IMR-90 (cell line): Measurements from ENCODE around the gene PLPP1. TPM values are rescaled to one million over a fixed set of nuclear protein-coding genes. Genes with fewer than 3 reads are reported as not detected.

Experiments used
- ATAC-seq: fragments of 200-7000 bp; cut with Tn5 transposase; 2 replicates; pipeline ENCODE4 v1.9.1; 2020; ENCODE audit warnings: low read depth, mild to moderate bottlenecking, moderate library complexity
- BruUV-seq: library from RNA; stranded (reverse); fragments of 400-500 nt; replicated peaks from 2 replicates; lab custom pipeline; 2021; lab: Mats Ljungman, UMichigan
- CTCF ChIA-PET: fragments of 300-600 bp; formaldehyde crosslinking; extraction: SDS; loops from one replicate; lab custom pipeline; 2021; ENCODE audit warnings: antibody characterized with exemption; lab: Yijun Ruan, JAX
- POLR2A ChIA-PET: fragments of 300-600 bp; sonication (Branson Sonifier 250); formaldehyde crosslinking; loops from one replicate; lab custom pipeline; 2022; ENCODE audit warnings: antibody characterized with exemption; ENCODE audit not compliant: unreplicated experiment; lab: Charles Lee
- DNase-seq: peaks from one replicate; pipeline ENCODE4 v3.0.0; 2013
- H2AFZ ChIP-seq: replicated peaks from 2 replicates; pipeline ENCODE3; 2013; ENCODE audit warnings: low read length, mild to moderate bottlenecking; ENCODE audit not compliant: poor library complexity
- H2AK5ac ChIP-seq: 2 replicates; pipeline ENCODE4 v1.6.1; 2013; ENCODE audit warnings: low read depth, low read length, inconsistent platforms
- H2AK9ac ChIP-seq: replicated peaks from 2 replicates; pipeline ENCODE3; 2013; ENCODE audit warnings: mild to moderate bottlenecking, low read depth, low read length, moderate library complexity; ENCODE audit not compliant: poor library complexity
- H2BK120ac ChIP-seq: 2 replicates; pipeline ENCODE4 v1.6.1; 2013; ENCODE audit warnings: low read depth, low read length, inconsistent platforms
- H2BK15ac ChIP-seq: 3 replicates; pipeline ENCODE4 v1.6.1; 2013; ENCODE audit warnings: low read depth, low read length, inconsistent platforms
- H2BK20ac ChIP-seq: 2 replicates; pipeline ENCODE4 v1.6.1; 2013; ENCODE audit warnings: low read depth, mild to moderate bottlenecking, inconsistent platforms, low read length, moderate library complexity
- H2BK5ac ChIP-seq: 2 replicates; pipeline ENCODE4 v1.6.1; 2013; ENCODE audit warnings: mild to moderate bottlenecking, low read depth, low read length, inconsistent platforms; ENCODE audit not compliant: poor library complexity, severe bottlenecking
- H3K14ac ChIP-seq: replicated peaks from 2 replicates; pipeline ENCODE4 v1.6.1; 2013; ENCODE audit warnings: low read depth, low read length, inconsistent platforms
- H3K18ac ChIP-seq: 2 replicates; pipeline ENCODE4 v1.6.1; 2013; ENCODE audit warnings: low read depth, low read length, control low read depth
- H3K23ac ChIP-seq: 2 replicates; pipeline ENCODE4 v1.6.1; 2013; ENCODE audit warnings: low read depth, low read length, inconsistent platforms
- H3K27ac ChIP-seq: 2 replicates; pipeline ENCODE4 v1.5.1; 2013; ENCODE audit warnings: mild to moderate bottlenecking, control low read depth, low read length; ENCODE audit not compliant: insufficient read depth
- H3K27me3 ChIP-seq: 2 replicates; pipeline ENCODE4 v1.6.1; 2013; ENCODE audit warnings: low read length; ENCODE audit not compliant: control insufficient read depth, insufficient read depth
- H3K36me3 ChIP-seq: 2 replicates; pipeline ENCODE4 v1.6.1; 2013; ENCODE audit warnings: low read length, mixed read lengths; ENCODE audit not compliant: control insufficient read depth, insufficient read depth
- H3K4ac ChIP-seq: 2 replicates; pipeline ENCODE4 v1.6.1; 2013; ENCODE audit warnings: low read depth, low read length, inconsistent platforms
- H3K4me1 ChIP-seq: 2 replicates; pipeline ENCODE4 v1.6.1; 2013; ENCODE audit warnings: low read length, mixed read lengths; ENCODE audit not compliant: control insufficient read depth, insufficient read depth
- H3K4me2 ChIP-seq: 2 replicates; pipeline ENCODE4 v1.6.1; 2013; ENCODE audit warnings: low read depth, mild to moderate bottlenecking, control low read depth, low read length, moderate library complexity
- H3K4me3 ChIP-seq: 2 replicates; pipeline ENCODE4 v1.5.1; 2013; ENCODE audit warnings: low read depth, mild to moderate bottlenecking, control low read depth, low read length, moderate library complexity; ENCODE audit not compliant: insufficient read depth
- H3K56ac ChIP-seq: 2 replicates; pipeline ENCODE4 v1.6.1; 2013; ENCODE audit warnings: low read length, inconsistent platforms; ENCODE audit not compliant: insufficient read depth; ENCODE audit errors: extremely low read depth
- H3K79me1 ChIP-seq, 2 experiments: 2 replicates each; pipeline ENCODE4 v1.6.1; 2013; ENCODE audit warnings: low read length in 2 of 2, inconsistent platforms in 1 of 2, low read depth in 1 of 2
- H3K9ac ChIP-seq: 2 replicates; pipeline ENCODE4 v1.6.1; 2013; ENCODE audit warnings: low read depth, low read length, control low read depth
- H3K9me1 ChIP-seq: 2 replicates; pipeline ENCODE4 v1.6.1; 2013; ENCODE audit warnings: low read length, inconsistent platforms; ENCODE audit not compliant: insufficient read depth
- H3K9me3 ChIP-seq: 2 replicates; pipeline ENCODE4 v1.6.1; 2013; ENCODE audit warnings: low read length; ENCODE audit not compliant: control insufficient read depth, insufficient read depth
- H4K20me1 ChIP-seq: 2 replicates; pipeline ENCODE4 v1.6.1; 2013; ENCODE audit warnings: low read length, inconsistent platforms; ENCODE audit not compliant: insufficient read depth
- H4K5ac ChIP-seq: 2 replicates; pipeline ENCODE4 v1.6.1; 2013; ENCODE audit warnings: mild to moderate bottlenecking, low read depth, low read length, control low read depth
- H4K8ac ChIP-seq, 2 experiments: 2 replicates each; pipeline ENCODE4 v1.6.1; 2013; ENCODE audit warnings: low read depth in 2 of 2, low read length in 2 of 2, control low read depth in 1 of 2, inconsistent platforms in 1 of 2
- H4K91ac ChIP-seq: 2 replicates; pipeline ENCODE4 v1.6.1; 2013; ENCODE audit warnings: low read depth, low read length, inconsistent platforms; ENCODE audit not compliant: insufficient read depth
- BHLHE40 ChIP-seq: fragments of 150-350 bp; IDR thresholded peaks from 2 replicates; pipeline ENCODE4 v1.6.1; 2016; ENCODE audit warnings: mild to moderate bottlenecking, low read depth, low read length
- CEBPB ChIP-seq: IDR thresholded peaks from 2 replicates; pipeline ENCODE4 v1.6.1; 2012; ENCODE audit warnings: low read depth, low read length, improper control_type of control experiment
- CHD1 ChIP-seq: IDR thresholded peaks from 2 replicates; pipeline ENCODE4 v1.6.1; 2012; ENCODE audit warnings: low read depth, low read length, improper control_type of control experiment
- CTCF ChIP-seq: conservative IDR thresholded peaks from 2 replicates; pipeline ENCODE4 v1.5.1; 2012; ENCODE audit warnings: mild to moderate bottlenecking, low read depth, low read length, improper control_type of control experiment
- ELK1 ChIP-seq: fragments of 150-350 bp; IDR thresholded peaks from 2 replicates; pipeline ENCODE4 v1.6.1; 2016; ENCODE audit warnings: low read depth, mild to moderate bottlenecking, low read length, moderate library complexity, borderline replicate concordance
- FOS ChIP-seq: fragments of 150-350 bp; IDR thresholded peaks from 2 replicates; pipeline ENCODE4 v1.6.1; 2016; ENCODE audit warnings: low read depth, low read length
- MAFK ChIP-seq: IDR thresholded peaks from 2 replicates; pipeline ENCODE4 v1.6.1; 2012; ENCODE audit warnings: low read depth, low read length, improper control_type of control experiment
- MAZ ChIP-seq: IDR thresholded peaks from 2 replicates; pipeline ENCODE4 v1.6.1; 2012; ENCODE audit warnings: low read depth, mild to moderate bottlenecking, low read length, improper control_type of control experiment, moderate library complexity, borderline replicate concordance
- MXI1 ChIP-seq: IDR thresholded peaks from 2 replicates; pipeline ENCODE4 v1.6.1; 2012; ENCODE audit warnings: low read depth, mild to moderate bottlenecking, low read length, moderate library complexity, borderline replicate concordance
- NFE2L2 ChIP-seq: fragments of 150-350 bp; IDR thresholded peaks from 2 replicates; pipeline ENCODE4 v1.6.1; 2016; ENCODE audit warnings: low read depth, mild to moderate bottlenecking, low read length
- POLR2A ChIP-seq: IDR thresholded peaks from 2 replicates; pipeline ENCODE4 v1.6.1; 2012; ENCODE audit warnings: mild to moderate bottlenecking, low read depth, low read length
- RAD21 ChIP-seq: IDR thresholded peaks from 2 replicates; pipeline ENCODE4 v1.6.1; 2012; ENCODE audit warnings: low read length, improper control_type of control experiment
- RCOR1 ChIP-seq: IDR thresholded peaks from 2 replicates; pipeline ENCODE4 v1.6.1; 2012; ENCODE audit warnings: mild to moderate bottlenecking, low read length, improper control_type of control experiment; ENCODE audit not compliant: insufficient replicate concordance
- SMC3 ChIP-seq: fragments of 150-350 bp; IDR thresholded peaks from 2 replicates; pipeline ENCODE4 v1.6.1; 2016; ENCODE audit warnings: low read depth, mild to moderate bottlenecking, antibody characterized with exemption, low read length, moderate library complexity
- USF2 ChIP-seq: fragments of 150-350 bp; IDR thresholded peaks from 2 replicates; pipeline ENCODE4 v1.6.1; 2017; ENCODE audit warnings: mild to moderate bottlenecking, antibody characterized with exemption, low read length, low read depth
- WGBS, 2 experiments: methylation state at CpG; one replicate each; pipeline versions ENCODE4 v1.1.5 to v1.1.7; 2013; ENCODE audit warnings: missing lambda C conversion rate in 2 of 2; ENCODE audit not compliant: insufficient read length in 1 of 2; ENCODE audit errors: extremely low coverage in 2 of 2; 5-methylcytosine and 5-hydroxymethylcytosine counted together
- dilution Hi-C: fragments of 300-500 bp; cut with HindIII; formaldehyde crosslinking; loops from one replicate; pipeline ENCODE4 v1.14.3; 2018; ENCODE audit warnings: low sequenced_read_pairs; ENCODE audit not compliant: unreplicated experiment
- in situ Hi-C: fragments of 300-500 bp; cut with MboI; formaldehyde crosslinking; loops from 3 replicates; pipeline ENCODE4 v1.14.3; 2019; ENCODE audit warnings: low sequenced_read_pairs, inconsistent platforms, mixed read lengths
- intact Hi-C: fragments of 100-400 bp; cut with micrococcal nuclease; formaldehyde crosslinking; loops from 2 replicates; pipeline ENCODE4 v1.10.0; 2022
- polyA plus RNA-seq, 3 experiments: library from polyadenylated mRNA; depleted of rRNA; stranded (reverse); fragments of >200 nt; gene quantifications; 2 replicates each; pipeline ENCODE4 v1.2.3, GENCODE V29; 2012; ENCODE audit warnings: low replicate concordance in 1 of 3
- total RNA-seq: library from RNA; depleted of rRNA; stranded (reverse); fragments of >200 nt; gene quantifications from 2 replicates; pipeline ENCODE4 v1.2.3, GENCODE V29; 2012

The PLPP1 gene
- total and polyA plus RNA-seq, 2 of the 4 experiments (the other 2 are of a cell fraction), result 19.2 to 21.3 TPM

GRCh38 chr5:55386356-55386755, 148.4 kb downstream of the PLPP1 start:
- H3K4me2 ChIP-seq, result no peak overlapping the region
- BruUV-seq, result no TSS peak
- H3K18ac ChIP-seq, result no peak overlapping the region
- no peak overlapping the region for H2AFZ ChIP-seq
- H3K14ac ChIP-seq, result no peak overlapping the region
- no peak overlapping the region for H4K8ac ChIP-seq
- whole genome bisulfite sequencing, 2 experiments, result no CpG with 5 or more reads among the region's 1 CpG
- H3K36me3 ChIP-seq, result peaks cover 18% of the 10 kb centered on the region
- dilution Hi-C loops (no loop called here), intact Hi-C loops (no loop called here), in situ Hi-C loops (no loop called here)
- peaks cover 6% of the 10 kb centered on the region for H3K9me3 ChIP-seq
- no peak overlapping the region for H4K5ac ChIP-seq
- H3K79me1 ChIP-seq, result peaks cover 5 to 16% of the 10 kb centered on the region in 2 experiments; a peak in 3 of 4 replicates
- ChIA-PET CTCF (interaction anchor here (0.5 kb wide), 1 partner anchor 214 kb away, joined by 3 read pairs; no protein-coding TSS in a partner anchor), POLR2A (no interaction called here)
- H3K9me1 ChIP-seq, result no peaks in the 10 kb centered on the region
- H2BK120ac ChIP-seq, result no peak overlapping the region
- no peak overlapping the region for H2BK15ac ChIP-seq
- no peaks in the 10 kb centered on the region for H4K20me1 ChIP-seq
- H2AK5ac ChIP-seq, result no peak overlapping the region
- no peak overlapping the region for H3K23ac ChIP-seq
- no peak overlapping the region for H3K9ac ChIP-seq
- TF ChIP-seq SMC3 (no peak), MAFK (no peak), POLR2A (no peak), CTCF (no peak), FOS (no peak), CEBPB (no peak), RCOR1 (no peak), BHLHE40 (no peak), CHD1 (no peak), NFE2L2 (no peak), USF2 (no peak), MAZ (no peak), RAD21 (no peak), ELK1 (no peak), MXI1 (no peak)
- no peak overlapping the region for H3K4ac ChIP-seq
- no peaks in the 10 kb centered on the region for H3K27me3 ChIP-seq
- ATAC-seq, result no peak
- no peak overlapping the region for H3K4me3 ChIP-seq
- H2BK5ac ChIP-seq, result no peak overlapping the region
- H2AK9ac ChIP-seq, result no peak overlapping the region
- no peak overlapping the region for H3K56ac ChIP-seq
- no peak overlapping the region for H3K27ac ChIP-seq
- H4K91ac ChIP-seq, result no peak overlapping the region
- H3K4me1 ChIP-seq, result no peaks in the 10 kb centered on the region
- no peak for DNase-seq
- no peak overlapping the region for H2BK20ac ChIP-seq
